Measurements from ENCODE around the gene PAPSS2.

GRCh38 chr10:87706731-87707130, 47.1 kb downstream of the PAPSS2 start:
- TF ChIP-seq POLR2AphosphoS5 (IDR thresholded peaks at IDR 0.05) (no peak), POLR2A (IDR thresholded peaks at IDR 0.05) (no peak), EP300 (IDR thresholded peaks at IDR 0.05) (no peak)
- TF ChIP-seq, protein P1, sequence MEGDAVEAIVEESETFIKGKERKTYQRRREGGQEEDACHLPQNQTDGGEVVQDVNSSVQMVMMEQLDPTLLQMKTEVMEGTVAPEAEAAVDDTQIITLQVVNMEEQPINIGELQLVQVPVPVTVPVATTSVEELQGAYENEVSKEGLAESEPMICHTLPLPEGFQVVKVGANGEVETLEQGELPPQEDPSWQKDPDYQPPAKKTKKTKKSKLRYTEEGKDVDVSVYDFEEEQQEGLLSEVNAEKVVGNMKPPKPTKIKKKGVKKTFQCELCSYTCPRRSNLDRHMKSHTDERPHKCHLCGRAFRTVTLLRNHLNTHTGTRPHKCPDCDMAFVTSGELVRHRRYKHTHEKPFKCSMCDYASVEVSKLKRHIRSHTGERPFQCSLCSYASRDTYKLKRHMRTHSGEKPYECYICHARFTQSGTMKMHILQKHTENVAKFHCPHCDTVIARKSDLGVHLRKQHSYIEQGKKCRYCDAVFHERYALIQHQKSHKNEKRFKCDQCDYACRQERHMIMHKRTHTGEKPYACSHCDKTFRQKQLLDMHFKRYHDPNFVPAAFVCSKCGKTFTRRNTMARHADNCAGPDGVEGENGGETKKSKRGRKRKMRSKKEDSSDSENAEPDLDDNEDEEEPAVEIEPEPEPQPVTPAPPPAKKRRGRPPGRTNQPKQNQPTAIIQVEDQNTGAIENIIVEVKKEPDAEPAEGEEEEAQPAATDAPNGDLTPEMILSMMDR (IDR thresholded peaks at IDR 0.05), result no peak
